Measurements from ENCODE around the gene CHMP3. TPM values are rescaled to one million over a fixed set of nuclear protein-coding genes. Genes with fewer than 3 reads are reported as not detected.

The CHMP3 gene
- total RNA-seq, 1 experiment from 2014 or later = 129 TPM

GRCh38 chr2:86542814-86543213 lies 20.4 kb downstream of the CHMP3 start:
- POLR2A ChIA-PET = no interaction called here
- H3K9me3 ChIP-seq (ENCODE audit: control insufficient read depth, insufficient read depth, low read depth, low read length) = peaks cover 12% of the 10 kb centered on the region; the same call in 1 of the 2 replicates
- no TSS peak for BruUV-seq (replicated peaks)
- H3K36me3 ChIP-seq (ENCODE audit: control insufficient read depth, insufficient read depth, low read length) = peaks cover 3% of the 10 kb centered on the region; the same call in 1 of the 2 replicates
- CTCF ChIA-PET = no interaction called here
- H3K27me3 ChIP-seq (ENCODE audit: control insufficient read depth, insufficient read depth, low read length) = no peaks in the 10 kb centered on the region
- no peaks in the 10 kb centered on the region for H3K4me1 ChIP-seq (ENCODE audit: control insufficient read depth, insufficient read depth, low read length)
- DNase-seq (ENCODE audit: low read depth, low spot score) (no peak), ATAC-seq (no peak)
- in situ Hi-C loops (cut with HindIII; ENCODE audit: low pct_unique_long_range_greater_than_20kb, low sequenced_read_pairs) (no loop called here), intact Hi-C loops (cut with micrococcal nuclease; ENCODE audit: unreplicated experiment) (no loop called here)
- H3K4me3 ChIP-seq (ENCODE audit: low read depth in 2 of 2, low read length in 2 of 2) = no peak overlapping the region
- TF ChIP-seq CTCF (IDR thresholded peaks at IDR 0.05) = no peak
- no peak for TF ChIP-seq POLR2AphosphoS5 (IDR thresholded peaks at IDR 0.05; ENCODE audit: low read depth, low read length)
- no peak for TF ChIP-seq SIN3A (IDR thresholded peaks at IDR 0.05; ENCODE audit: borderline replicate concordance, insufficient read depth, low read depth, low read length)
- no peak for TF ChIP-seq REST (IDR thresholded peaks at IDR 0.05; ENCODE audit: insufficient read depth in 1 of 2, low read depth in 2 of 2, low read length in 1 of 2)
- no peak for TF ChIP-seq TCF7L2 (IDR thresholded peaks at IDR 0.05; ENCODE audit: low read depth, low read length)
- no peak overlapping the region for H3K27ac ChIP-seq (ENCODE audit: low read length)

- ChIA-PET POLR2A (no interaction called here), CTCF (no interaction called here)
- ATAC-seq (no peak), DNase-seq (ENCODE audit: low read depth, low spot score) (no peak)
- Histone ChIP-seq H3K4me3 (ENCODE audit: low read depth in 2 of 2, low read length in 2 of 2) (no peak overlapping the region), H3K9me3 (ENCODE audit: control insufficient read depth, insufficient read depth, low read depth, low read length) (no peaks in the 10 kb centered on the region; the same call in 1 of the 2 replicates), H3K36me3 (ENCODE audit: control insufficient read depth, insufficient read depth, low read length) (peaks cover 3% of the 10 kb centered on the region; the same call in 1 of the 2 replicates), H3K4me1 (ENCODE audit: control insufficient read depth, insufficient read depth, low read length) (no peaks in the 10 kb centered on the region), H3K27me3 (ENCODE audit: control insufficient read depth, insufficient read depth, low read length) (no peaks in the 10 kb centered on the region), H3K27ac (ENCODE audit: low read length) (no peak overlapping the region)
- TF ChIP-seq CTCF (IDR thresholded peaks at IDR 0.05) (no peak), SIN3A (IDR thresholded peaks at IDR 0.05; ENCODE audit: borderline replicate concordance, insufficient read depth, low read depth, low read length) (no peak), POLR2AphosphoS5 (IDR thresholded peaks at IDR 0.05; ENCODE audit: low read depth, low read length) (no peak), REST (IDR thresholded peaks at IDR 0.05; ENCODE audit: insufficient read depth in 1 of 2, low read depth in 2 of 2, low read length in 1 of 2) (no peak), TCF7L2 (IDR thresholded peaks at IDR 0.05; ENCODE audit: low read depth, low read length) (no peak)
- no TSS peak for BruUV-seq (replicated peaks)
- in situ Hi-C loops (cut with HindIII; ENCODE audit: low pct_unique_long_range_greater_than_20kb, low sequenced_read_pairs) (no loop called here), intact Hi-C loops (cut with micrococcal nuclease; ENCODE audit: unreplicated experiment) (no loop called here)
These were observed 21.9 kb downstream of the CHMP3 start for GRCh38 chr2:86541334-86541733.

All from Panc1 (cell line).